PC-3 (cell line): Measurements from ENCODE around the gene OTOS. TPM values are rescaled to one million over a fixed set of nuclear protein-coding genes. Genes with fewer than 3 reads are reported as not detected.

Experiments
- ATAC-seq: fragments of 200-7000 bp; cut with Tn5 transposase; 2 replicates; pipeline ENCODE4 v1.9.1; 2020; ENCODE audit warnings: mild to moderate bottlenecking, moderate library complexity
- BruUV-seq: library from RNA; stranded (reverse); fragments of 400-500 nt; replicated peaks from 2 replicates; lab custom pipeline; 2021; lab: Mats Ljungman, UMichigan
- CTCF ChIA-PET: fragments of 300-600 bp; sonication (Branson Sonifier 250); formaldehyde crosslinking; loops from one replicate; lab custom pipeline; 2022; ENCODE audit warnings: antibody characterized with exemption; lab: Charles Lee
- POLR2A ChIA-PET: fragments of 300-600 bp; sonication (Branson Sonifier 250); formaldehyde crosslinking; loops from one replicate; lab custom pipeline; 2022; ENCODE audit warnings: antibody characterized with exemption; ENCODE audit not compliant: unreplicated experiment; lab: Charles Lee
- DNase-seq: peaks from one replicate; pipeline ENCODE4 v3.0.0-alpha.2; 2015
- H2AFZ ChIP-seq: fragments of 300-600 bp; sonication (generic); 2 replicates; pipeline ENCODE4 v1.6.0; 2016; ENCODE audit warnings: antibody characterized with exemption, low read length
- H3F3A ChIP-seq: fragments of 300-600 bp; sonication (generic); one replicate; pipeline ENCODE4 v1.6.0; 2017; ENCODE audit warnings: antibody characterized with exemption, low read length, control low read depth, mild to moderate bottlenecking; ENCODE audit not compliant: unreplicated experiment
- H3K27ac ChIP-seq: fragments of 300-600 bp; sonication (generic); 2 replicates; pipeline ENCODE4 v1.5.1; 2016; ENCODE audit warnings: mild to moderate bottlenecking, low read length
- H3K27me3 ChIP-seq: fragments of 300-600 bp; sonication (generic); 2 replicates; pipeline ENCODE4 v1.6.1; 2016; ENCODE audit warnings: low read length, mixed read lengths
- H3K36me3 ChIP-seq: fragments of 300-600 bp; sonication (generic); 2 replicates; pipeline ENCODE4 v1.6.1; 2016; ENCODE audit warnings: low read depth, mixed run types, low read length, mixed read lengths
- H3K4me1 ChIP-seq: fragments of 300-600 bp; sonication (generic); 2 replicates; pipeline ENCODE4 v1.5.1; 2016; ENCODE audit warnings: low read length; ENCODE audit not compliant: insufficient read depth
- H3K4me2 ChIP-seq: fragments of 300-600 bp; sonication (generic); 2 replicates; pipeline ENCODE4 v1.6.0; 2016; ENCODE audit warnings: low read length
- H3K4me3 ChIP-seq: fragments of 300-600 bp; sonication (generic); 2 replicates; pipeline ENCODE4 v1.5.1; 2016; ENCODE audit warnings: mild to moderate bottlenecking, low read length, mixed read lengths
- H3K79me2 ChIP-seq: fragments of 300-600 bp; sonication (generic); 2 replicates; pipeline ENCODE4 v1.6.1; 2017; ENCODE audit warnings: low read length, mixed read lengths
- H3K9ac ChIP-seq: fragments of 300-600 bp; sonication (generic); 2 replicates; pipeline ENCODE4 v1.6.0; 2016; ENCODE audit warnings: mild to moderate bottlenecking, low read length
- H3K9me2 ChIP-seq: fragments of 300-600 bp; sonication (generic); replicated peaks from 2 replicates; pipeline ENCODE4 v1.6.1; 2016; ENCODE audit warnings: mixed run types, low read length, mixed read lengths
- H3K9me3 ChIP-seq: fragments of 300-600 bp; sonication (generic); 2 replicates; pipeline ENCODE4 v1.6.1; 2016; ENCODE audit warnings: low read length, mixed read lengths
- H4K20me1 ChIP-seq: fragments of 300-600 bp; sonication (generic); 2 replicates; pipeline ENCODE4 v1.6.1; 2016; ENCODE audit warnings: low read length, mixed read lengths
- EZH2 ChIP-seq: fragments of 300-600 bp; sonication (generic); IDR thresholded peaks from one replicate; pipeline ENCODE4 v1.6.1; 2017; ENCODE audit warnings: antibody characterized with exemption, mild to moderate bottlenecking, low read length; ENCODE audit not compliant: unreplicated experiment
- EZH2phosphoT487 ChIP-seq: fragments of 300-600 bp; sonication (generic); IDR thresholded peaks from 2 replicates; pipeline ENCODE4 v1.6.1; 2018; ENCODE audit warnings: mild to moderate bottlenecking, antibody characterized with exemption, low read length, borderline replicate concordance
- intact Hi-C: fragments of 100-400 bp; cut with micrococcal nuclease; formaldehyde crosslinking; loops from 2 replicates; pipeline ENCODE4 v1.9.0; 2023
- total RNA-seq: library from RNA; depleted of rRNA; stranded (reverse); fragments of >200 nt; gene quantifications from 2 replicates; pipeline ENCODE4 v1.2.3, GENCODE V29; 2014
- TF ChIP-seq, protein P1 (sequence below): fragments of 300-600 bp; sonication (generic); conservative IDR thresholded peaks from 2 replicates; pipeline ENCODE4 v1.5.1; 2017; ENCODE audit warnings: antibody characterized with exemption, low read depth, mild to moderate bottlenecking, low read length

Gene OTOS
- total RNA-seq, 1 experiment from 2014 or later: not detected

- no TSS peak for BruUV-seq
- POLR2A ChIA-PET: no interaction called here
- Histone ChIP-seq H3K27ac (no peak overlapping the region), H3K27me3 (no peaks in the 10 kb centered on the region), H3K9me3 (no peaks in the 10 kb centered on the region), H3K36me3 (peaks cover 22% of the 10 kb centered on the region), H3K4me3 (no peak overlapping the region), H3K79me2 (peaks cover 28% of the 10 kb centered on the region), H3K9me2 (no peaks in the 10 kb centered on the region), H4K20me1 (peaks cover 10% of the 10 kb centered on the region; the same call in 1 of the 2 replicates), H2AFZ (no peak overlapping the region), H3K4me2 (no peak overlapping the region), H3K4me1 (peaks cover 10% of the 10 kb centered on the region), H3K9ac (no peak overlapping the region), H3F3A (no peaks in the 10 kb centered on the region)
- DNase-seq: no peak
- no peak for ATAC-seq
- no peak for TF ChIP-seq EZH2
- TF ChIP-seq, protein P1, sequence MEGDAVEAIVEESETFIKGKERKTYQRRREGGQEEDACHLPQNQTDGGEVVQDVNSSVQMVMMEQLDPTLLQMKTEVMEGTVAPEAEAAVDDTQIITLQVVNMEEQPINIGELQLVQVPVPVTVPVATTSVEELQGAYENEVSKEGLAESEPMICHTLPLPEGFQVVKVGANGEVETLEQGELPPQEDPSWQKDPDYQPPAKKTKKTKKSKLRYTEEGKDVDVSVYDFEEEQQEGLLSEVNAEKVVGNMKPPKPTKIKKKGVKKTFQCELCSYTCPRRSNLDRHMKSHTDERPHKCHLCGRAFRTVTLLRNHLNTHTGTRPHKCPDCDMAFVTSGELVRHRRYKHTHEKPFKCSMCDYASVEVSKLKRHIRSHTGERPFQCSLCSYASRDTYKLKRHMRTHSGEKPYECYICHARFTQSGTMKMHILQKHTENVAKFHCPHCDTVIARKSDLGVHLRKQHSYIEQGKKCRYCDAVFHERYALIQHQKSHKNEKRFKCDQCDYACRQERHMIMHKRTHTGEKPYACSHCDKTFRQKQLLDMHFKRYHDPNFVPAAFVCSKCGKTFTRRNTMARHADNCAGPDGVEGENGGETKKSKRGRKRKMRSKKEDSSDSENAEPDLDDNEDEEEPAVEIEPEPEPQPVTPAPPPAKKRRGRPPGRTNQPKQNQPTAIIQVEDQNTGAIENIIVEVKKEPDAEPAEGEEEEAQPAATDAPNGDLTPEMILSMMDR: no peak
- no peak for TF ChIP-seq EZH2phosphoT487
- CTCF ChIA-PET: no interaction called here
- intact Hi-C loops: no loop called here
Observed at GRCh38 chr2:240131296-240131695, 9.2 kb downstream of the OTOS start.

DNA sequence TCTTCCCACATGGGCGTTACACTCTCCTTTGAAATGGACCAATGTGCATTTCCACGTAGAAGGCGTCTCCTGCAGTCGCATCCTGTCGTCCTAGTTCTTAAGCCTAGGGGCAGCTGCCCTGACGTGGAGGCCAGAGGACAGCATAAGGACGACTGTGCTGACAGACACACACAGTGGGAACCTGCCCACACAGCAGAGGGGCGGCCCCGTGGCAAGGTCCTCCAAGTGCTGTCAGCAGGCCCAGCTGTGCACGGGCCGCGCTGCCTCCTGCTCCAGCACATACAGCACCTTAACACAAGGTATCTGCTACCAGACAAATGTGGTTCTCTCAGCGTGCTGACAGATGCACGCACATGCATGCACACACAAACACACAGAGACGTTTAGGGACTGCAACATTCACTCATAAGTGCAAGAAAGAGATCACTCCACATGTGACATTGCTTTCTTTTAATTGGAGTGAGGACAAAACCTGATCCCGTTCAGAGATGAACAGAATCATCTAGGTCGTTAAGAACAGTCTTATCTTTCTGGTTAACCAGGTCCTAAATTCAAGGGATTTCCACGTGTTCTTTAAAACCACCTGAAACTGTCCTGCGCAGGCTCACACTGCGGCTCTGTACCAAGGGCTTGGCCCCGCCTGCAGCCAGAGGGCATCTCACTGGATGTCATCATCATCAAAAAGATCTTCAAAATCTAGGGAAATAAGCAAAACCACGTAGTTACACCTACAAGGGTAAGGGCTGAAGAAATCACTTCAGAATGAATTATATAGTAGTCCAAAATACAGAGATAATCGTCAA is 9.9 kb downstream of the OTOS start:
- Histone ChIP-seq H3K9me3 (no peaks in the 10 kb centered on the region), H4K20me1 (peaks cover 10% of the 10 kb centered on the region; the same call in 1 of the 2 replicates), H3K27me3 (no peaks in the 10 kb centered on the region), H3K4me3 (no peak overlapping the region), H3K4me1 (peaks cover 10% of the 10 kb centered on the region), H3K79me2 (peaks cover 21% of the 10 kb centered on the region), H3F3A (no peaks in the 10 kb centered on the region), H3K27ac (no peak overlapping the region), H3K4me2 (no peak overlapping the region), H3K9me2 (no peaks in the 10 kb centered on the region), H3K36me3 (peaks cover 22% of the 10 kb centered on the region), H2AFZ (no peak overlapping the region), H3K9ac (no peak overlapping the region)
- POLR2A ChIA-PET: no interaction called here
- no TSS peak for BruUV-seq
- TF ChIP-seq EZH2phosphoT487 (no peak), EZH2 (no peak)
- TF ChIP-seq, protein P1: no peak
- CTCF ChIA-PET: no interaction called here
- ATAC-seq (no peak), DNase-seq (no peak)
- intact Hi-C loops: no loop called here
